K562 (cell line): Measurements from ENCODE around the gene PPFIA1. TPM values are rescaled to one million over a fixed set of nuclear protein-coding genes. Genes with fewer than 3 reads are reported as not detected.

Source experiments
- ATAC-seq: fragments of 200-7000 bp; cut with Tn5 transposase; 3 replicates; pipeline ENCODE4 v1.9.1; 2020; ENCODE audit warnings: moderate library complexity
- BruUV-seq: library from RNA; stranded (reverse); fragments of 400-500 nt; replicated peaks from 2 replicates; lab custom pipeline; 2021; lab: Mats Ljungman, UMichigan
- CTCF ChIA-PET: fragments of 300-600 bp; formaldehyde crosslinking; extraction: SDS; loops from one replicate; lab custom pipeline; 2021; ENCODE audit warnings: low intra/inter-chr PET ratio; lab: Yijun Ruan, JAX
- POLR2A ChIA-PET: fragments of 300-600, 350-650 bp; sonication (Branson Sonifier 250); formaldehyde crosslinking; extraction: SDS; loops from one replicate; lab custom pipeline; 2021; ENCODE audit warnings: antibody characterized with exemption, inconsistent platforms; lab: Yijun Ruan, JAX
- DNase-seq, 4 experiments: peaks; one replicate each; pipeline versions ENCODE4 v3.0.0 to v3.0.0-alpha.2; 2011 to 2018; ENCODE audit warnings: low spot score in 3 of 4, mixed read lengths in 3 of 4; ENCODE audit errors: extremely low read depth in 1 of 4
- FAIRE-seq: peaks from 2 replicates; lab custom pipeline; 2011; peaks lifted over from hg19 to GRCh38; lab: Jason Lieb, UNC
- H2AFZ ChIP-seq: 2 replicates; pipeline ENCODE4 v1.6.0; 2011; ENCODE audit warnings: low read depth, low read length, control low read depth, inconsistent platforms
- H3K27ac ChIP-seq: fragments of 200-600 bp; 3 replicates; pipeline ENCODE4 v1.8.0; 2011; ENCODE audit warnings: low read depth, mild to moderate bottlenecking, control low read depth, inconsistent platforms, low read length, moderate library complexity, mixed read lengths; ENCODE audit errors: extremely low read depth
- H3K27me3 ChIP-seq, 2 experiments: fragments of 300-600 bp in 1 of 2; 2 replicates in 1 of 2; 3 replicates in 1 of 2; pipeline versions ENCODE4 v1.6.0 to v1.8.0; 2011; ENCODE audit warnings: inconsistent platforms in 2 of 2, low read length in 2 of 2, mild to moderate bottlenecking in 1 of 2, mixed read lengths in 1 of 2, moderate library complexity in 1 of 2; ENCODE audit not compliant: control insufficient read depth in 2 of 2, insufficient read depth in 2 of 2
- H3K36me3 ChIP-seq: fragments of 300-600 bp; 3 replicates; pipeline ENCODE4 v1.8.0; 2011; ENCODE audit warnings: mild to moderate bottlenecking, low read length, inconsistent platforms; ENCODE audit not compliant: control insufficient read depth, insufficient read depth
- H3K4me1 ChIP-seq, 2 experiments: fragments of 200-600 bp in 1 of 2; replicated peaks in 1 of 2; 2 replicates in 1 of 2; 3 replicates in 1 of 2; pipeline versions ENCODE4 v1.5.1 to v1.8.0; 2011; ENCODE audit warnings: inconsistent platforms in 2 of 2, low read length in 2 of 2, mild to moderate bottlenecking in 1 of 2, mixed read lengths in 1 of 2, moderate library complexity in 1 of 2; ENCODE audit not compliant: control insufficient read depth in 2 of 2, insufficient read depth in 2 of 2
- H3K4me2 ChIP-seq: 2 replicates; pipeline ENCODE4 v1.6.1; 2011; ENCODE audit warnings: low read length, control low read depth, inconsistent platforms, mixed read lengths; ENCODE audit not compliant: insufficient read depth
- H3K4me3 ChIP-seq: fragments of 200-600 bp; sonication (generic), shearing (Covaris generic); 2 replicates; pipeline ENCODE4 v1.5.1; 2016; ENCODE audit warnings: control low read depth, inconsistent platforms
- H3K79me2 ChIP-seq: fragments of 200-600 bp; 3 replicates; pipeline ENCODE4 v1.8.0; 2011; ENCODE audit warnings: low read length, inconsistent platforms; ENCODE audit not compliant: control insufficient read depth, insufficient read depth
- H3K9ac ChIP-seq, 2 experiments: 2 replicates each; pipeline versions ENCODE4 v1.6.0 to v1.6.1; 2011; ENCODE audit warnings: low read depth in 2 of 2, low read length in 2 of 2, control low read depth in 1 of 2, inconsistent platforms in 1 of 2, mild to moderate bottlenecking in 1 of 2, mixed read lengths in 1 of 2; ENCODE audit not compliant: insufficient read depth in 1 of 2
- H3K9me1 ChIP-seq: one replicate; pipeline ENCODE4 v1.6.0; 2011; ENCODE audit warnings: inconsistent platforms, mild to moderate bottlenecking, low read length, moderate library complexity; ENCODE audit not compliant: control insufficient read depth, insufficient read depth
- H3K9me3 ChIP-seq: replicated peaks from 2 replicates; pipeline ENCODE4 v1.5.1; 2011; ENCODE audit warnings: low read depth, low read length, inconsistent platforms; ENCODE audit not compliant: control insufficient read depth, insufficient read depth
- H4K20me1 ChIP-seq: replicated peaks from 2 replicates; pipeline ENCODE4 v1.6.1; 2011; ENCODE audit warnings: low read length, inconsistent platforms, mixed read lengths; ENCODE audit not compliant: control insufficient read depth, insufficient read depth
- ARID1B ChIP-seq: fragments of 450-650 bp; IDR thresholded peaks from 2 replicates; pipeline ENCODE4 v1.6.1; 2016; ENCODE audit warnings: antibody characterized with exemption, mild to moderate bottlenecking, inconsistent platforms
- CEBPB ChIP-seq: fragments of 450-650 bp; IDR thresholded peaks from 2 replicates; pipeline ENCODE4 v1.6.1; 2016; ENCODE audit warnings: missing genetic modification characterization, missing compliant biosample characterization
- COPS2 ChIP-seq: fragments of 450-650 bp; conservative IDR thresholded peaks from 2 replicates; pipeline ENCODE4 v1.6.1; 2016; ENCODE audit warnings: mild to moderate bottlenecking, moderate library complexity
- CREB3 ChIP-seq: fragments of 450-650 bp; conservative IDR thresholded peaks from 2 replicates; pipeline ENCODE4 v1.6.1; 2016; ENCODE audit warnings: missing genetic modification characterization, low read depth, mild to moderate bottlenecking, missing compliant biosample characterization, moderate library complexity
- KDM1A ChIP-seq, 2 experiments: fragments of 450-650 bp; IDR thresholded peaks; 2 replicates each; pipeline ENCODE4 v1.6.1; 2016; ENCODE audit warnings: mild to moderate bottlenecking in 2 of 2
- RBM25 ChIP-seq: fragments of 200-400 bp; formaldehyde crosslinking; IDR thresholded peaks from 2 replicates; pipeline ENCODE4 v1.6.1; 2018; ENCODE audit warnings: low read length, low read depth, moderate library complexity; ENCODE audit not compliant: severe bottlenecking
- SMAD4 ChIP-seq: fragments of 250-450 bp; sonication (Bioruptor Pico); conservative IDR thresholded peaks from 2 replicates; pipeline ENCODE4 v1.8.0; 2021; ENCODE audit warnings: inconsistent platforms, mild to moderate bottlenecking, moderate library complexity
- SNIP1 ChIP-seq: fragments of 450-650 bp; IDR thresholded peaks from 2 replicates; pipeline ENCODE4 v1.7.1; 2017; ENCODE audit warnings: low read depth, mild to moderate bottlenecking
- ZFP91 ChIP-seq: sonication (generic); formaldehyde crosslinking; IDR thresholded peaks from 2 replicates; pipeline ENCODE4 v1.8.0; 2022; ENCODE audit warnings: mild to moderate bottlenecking, missing genetic modification reagents
- WGBS: fragments of 100-300 bp; shearing (Covaris generic); methylation state at CpG from one replicate; pipeline ENCODE4 v1.1.6; 2016; ENCODE audit warnings: low coverage, mixed read lengths; ENCODE audit not compliant: insufficient coverage; ENCODE audit errors: missing lambda C conversion rate; 5-methylcytosine and 5-hydroxymethylcytosine counted together
- in situ Hi-C: fragments of 300-500 bp; cut with MboI; formaldehyde crosslinking; loops from 4 replicates; pipeline ENCODE4 v1.15.0; 2018; ENCODE audit warnings: inconsistent platforms, mixed read lengths
- intact Hi-C: fragments of 100-400 bp; cut with micrococcal nuclease; formaldehyde crosslinking; loops from 2 replicates; pipeline ENCODE4 v1.14.2; 2022
- polyA plus RNA-seq, 8 experiments: library from polyadenylated mRNA; depleted of rRNA in 4 of 8; stranded (reverse) in 5 of 8; unstranded in 3 of 8; fragments of >200 nt; fragmentation: Nextera tagmentation in 2 of 8; fragmentation: Illumina TruSeq in 1 of 8; extraction: Ambion mirVana in 2 of 8; extraction: Trizol in 1 of 8; gene quantifications; 2 replicates each; pipeline versions ENCODE4 v1.2.1 to v1.2.3, GENCODE V29; 2011 to 2014; ENCODE audit warnings: inconsistent platforms in 1 of 8, missing spikeins in 1 of 8
- total RNA-seq, 7 experiments: library from RNA; depleted of rRNA in 6 of 7; stranded (reverse); fragments of >200 nt in 6 of 7; fragmentation: Illumina TruSeq in 2 of 7; extraction: Trizol in 2 of 7; gene quantifications; 2 replicates each; pipeline versions ENCODE4 v1.2.1 to v1.2.3, GENCODE V29; 2011 to 2021; ENCODE audit warnings: low replicate concordance in 1 of 7

PPFIA1 gene
- total and polyA plus RNA-seq, 9 of the 15 experiments (the other 6 are each of a cell fraction or from before 2014, with no cell fraction given), result 9.9 to 41.5 (median 28.5) TPM

GRCh38 chr11:70348608-70349007 is 78.1 kb downstream of the PPFIA1 start (continued):
- 0 out of 2 replicates have a peak, but pooled peaks have one; percentile 7 for TF ChIP-seq CEBPB (tag)
- no peak for TF ChIP-seq SMAD4 (CRISPR knock-in tag)

DNA sequence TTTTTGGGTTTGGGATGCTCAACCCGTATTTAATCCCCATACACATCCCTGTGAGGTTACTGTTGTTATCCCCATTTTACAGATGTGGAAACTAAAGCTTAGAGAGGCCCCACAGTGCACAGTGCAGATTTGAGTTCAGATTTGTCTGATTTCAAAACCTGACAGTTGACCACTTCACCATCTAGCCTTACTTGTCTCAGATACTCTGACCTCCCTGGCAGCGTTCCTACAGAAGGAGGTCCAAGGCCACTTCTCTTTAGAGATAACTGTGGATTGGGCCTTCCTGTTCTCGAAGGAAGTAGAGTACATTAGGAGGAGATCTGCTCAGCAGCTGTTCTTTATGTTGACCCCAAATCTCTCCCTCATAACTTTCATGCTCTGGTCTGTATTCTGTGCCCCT is 81.2 kb downstream of the PPFIA1 start:
- Histone ChIP-seq H3K27me3 (no peaks in the 10 kb centered on the region), H3K4me1 (peaks cover 3% of the 10 kb centered on the region in 2 experiments; a peak in 2 of 5 replicates), H3K9me3 (no peaks in the 10 kb centered on the region), H3K27ac (no peak overlapping the region), H3K9ac (peak overlapping the region in 1 of 2 experiments; percentile 29; a peak in 1 of 4 replicates)
- FAIRE-seq (no peak), DNase-seq (no peak)
- in situ Hi-C loops, result no loop called here
- CTCF ChIA-PET, result no interaction called here
- TF ChIP-seq ZFP91 (no peak), COPS2 (no peak), RBM25 (peak; percentile 72), CREB3 (tag) (no peak), ARID1B (no peak), SNIP1 (no peak), KDM1A (IDR thresholded peaks at IDR 0.05) (peak; percentile 21 to 45; a peak in 1 of 4 replicates)
- TF ChIP-seq, all 486 proteins: peak for 2
- no peak overlapping the region for H3K4me2 ChIP-seq
- no peak; the same call in 2 of the 3 replicates for ATAC-seq
- H4K20me1 ChIP-seq, result 0 out of 2 replicates have a peak, but pooled peaks cover 3% of the 10 kb centered on the region
- H3K9me1 ChIP-seq, result no peaks in the 10 kb centered on the region
- POLR2A ChIA-PET, result no interaction called here
- H2AFZ ChIP-seq, result no peak overlapping the region
- no peaks in the 10 kb centered on the region for H3K79me2 ChIP-seq
- H3K4me3 ChIP-seq, result no peak overlapping the region
- intact Hi-C loops, result no loop called here
- BruUV-seq, result no TSS peak
- WGBS, result 48% methylated on average over 2 of the region's 3 CpGs
- H3K36me3 ChIP-seq, result peaks cover 79% of the 10 kb centered on the region; the same call in 2 of the 3 replicates
